ENCODE results near the gene EYA4.

Gene EYA4

GRCh38 chr6:133547136-133547535 lies 306.0 kb downstream of the EYA4 start:
- DNase-seq (ENCODE audit: low read depth, low spot score), result no peak
- H3K4me3 ChIP-seq (ENCODE audit: low read depth, low read length), result no peak overlapping the region
- no peak for TF ChIP-seq CTCF (IDR thresholded peaks at IDR 0.05; ENCODE audit: low read depth, low read length)
- in situ Hi-C loops (cut with HindIII; ENCODE audit: low sequenced_read_pairs), result no loop called here

DNA sequence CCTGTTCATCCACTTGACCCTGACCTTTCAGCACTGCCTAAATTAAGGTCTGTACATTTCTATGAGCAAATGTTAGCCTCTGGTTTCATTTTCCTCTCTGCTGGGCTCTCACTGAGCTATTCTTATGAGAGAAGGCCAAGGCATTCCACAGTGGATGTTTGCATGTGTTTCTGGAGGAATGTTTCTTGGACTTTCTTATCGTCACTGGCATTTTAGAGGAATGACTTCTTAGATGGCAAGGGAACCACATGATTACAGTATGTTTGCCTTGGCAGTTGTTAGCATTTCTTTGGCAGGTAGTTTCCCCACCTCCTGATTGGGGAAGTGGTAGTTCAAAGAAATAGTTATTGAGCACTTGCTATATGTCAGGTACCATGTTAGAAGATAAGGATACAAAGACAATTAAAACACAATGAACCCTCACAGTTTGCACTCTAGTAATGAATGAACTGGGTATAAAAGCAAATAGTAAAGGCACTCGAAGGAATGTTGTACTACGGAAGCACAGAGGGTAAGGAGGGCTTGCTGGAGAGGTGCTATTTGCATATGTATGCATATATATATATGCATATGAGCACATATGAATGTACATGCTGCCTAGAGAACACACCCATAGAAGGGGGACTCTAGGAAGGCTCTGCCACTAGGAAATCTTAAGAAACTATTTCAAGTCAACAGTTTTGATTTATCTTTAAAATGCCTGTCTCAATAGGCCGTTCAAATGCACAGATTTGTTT lies 307.4 kb downstream of the EYA4 start:
- in situ Hi-C loops (cut with HindIII; ENCODE audit: low sequenced_read_pairs), result no loop called here
- DNase-seq (ENCODE audit: low read depth, low spot score), result peak; percentile 84

DNA sequence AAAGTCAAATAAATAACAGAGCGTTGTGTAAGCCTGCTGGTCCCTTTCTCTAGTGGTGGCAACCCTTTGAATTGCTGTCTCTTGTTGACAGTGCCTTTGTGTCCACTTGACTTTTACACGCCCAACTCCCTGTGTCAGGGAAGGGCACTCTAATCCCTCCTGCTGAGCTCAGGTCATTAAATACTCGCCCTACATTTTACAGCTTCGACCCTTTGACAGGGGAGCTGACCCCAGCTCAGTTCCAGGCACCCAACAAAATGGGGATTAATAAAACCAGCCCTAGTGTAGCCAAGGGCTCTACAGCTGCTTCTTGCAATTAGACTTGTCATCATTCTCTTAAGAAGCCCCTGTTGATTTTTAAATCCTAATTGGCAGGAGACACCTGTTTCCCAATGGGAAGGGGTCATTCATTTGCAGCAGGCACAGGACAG lies 308.2 kb downstream of the EYA4 start:
- in situ Hi-C loops (cut with HindIII; ENCODE audit: low sequenced_read_pairs), result no loop called here
- TF ChIP-seq CTCF (IDR thresholded peaks at IDR 0.05; ENCODE audit: low read depth, low read length), result no peak
- no peak for DNase-seq (ENCODE audit: low read depth, low spot score)
- H3K4me3 ChIP-seq (ENCODE audit: low read depth, low read length), result no peak overlapping the region

More for the DNA sequence above, 307.4 kb downstream of the EYA4 start:
- no peak for TF ChIP-seq CTCF (IDR thresholded peaks at IDR 0.05; ENCODE audit: low read depth, low read length)
- no peak overlapping the region for H3K4me3 ChIP-seq (ENCODE audit: low read depth, low read length)

GRCh38 chr6:133550026-133550425 lies 308.9 kb downstream of the EYA4 start:
- in situ Hi-C loops (cut with HindIII; ENCODE audit: low sequenced_read_pairs), result no loop called here
- TF ChIP-seq CTCF (IDR thresholded peaks at IDR 0.05; ENCODE audit: low read depth, low read length), result no peak
- no peak overlapping the region for H3K4me3 ChIP-seq (ENCODE audit: low read depth, low read length)
- no peak for DNase-seq (ENCODE audit: low read depth, low spot score)

DNA sequence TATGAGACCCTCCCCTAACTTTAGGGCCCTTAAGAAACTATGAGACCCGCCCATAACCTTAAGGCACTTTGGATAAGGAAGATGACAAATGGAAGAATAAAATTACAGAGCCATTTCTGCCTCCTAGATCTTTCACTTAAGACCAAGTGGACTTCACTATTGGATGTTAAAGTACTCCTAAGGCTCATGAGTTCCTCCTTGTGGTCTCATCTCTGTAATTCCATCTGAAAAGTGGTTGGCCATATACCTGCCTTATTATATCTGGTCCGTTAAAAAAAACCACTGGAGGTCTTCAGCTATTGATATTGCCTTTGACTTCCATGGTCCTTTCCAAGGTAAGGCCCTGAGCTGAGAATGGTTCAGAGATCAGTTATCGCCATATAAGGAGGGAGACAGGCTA lies 310.3 kb downstream of the EYA4 start:
- in situ Hi-C loops (cut with HindIII; ENCODE audit: low sequenced_read_pairs), result no loop called here
- no peak for DNase-seq (ENCODE audit: low read depth, low spot score)
- peak; percentile 22 for TF ChIP-seq CTCF (IDR thresholded peaks at IDR 0.05; ENCODE audit: low read depth, low read length)
- H3K4me3 ChIP-seq (ENCODE audit: low read depth, low read length), result no peak overlapping the region

DNA sequence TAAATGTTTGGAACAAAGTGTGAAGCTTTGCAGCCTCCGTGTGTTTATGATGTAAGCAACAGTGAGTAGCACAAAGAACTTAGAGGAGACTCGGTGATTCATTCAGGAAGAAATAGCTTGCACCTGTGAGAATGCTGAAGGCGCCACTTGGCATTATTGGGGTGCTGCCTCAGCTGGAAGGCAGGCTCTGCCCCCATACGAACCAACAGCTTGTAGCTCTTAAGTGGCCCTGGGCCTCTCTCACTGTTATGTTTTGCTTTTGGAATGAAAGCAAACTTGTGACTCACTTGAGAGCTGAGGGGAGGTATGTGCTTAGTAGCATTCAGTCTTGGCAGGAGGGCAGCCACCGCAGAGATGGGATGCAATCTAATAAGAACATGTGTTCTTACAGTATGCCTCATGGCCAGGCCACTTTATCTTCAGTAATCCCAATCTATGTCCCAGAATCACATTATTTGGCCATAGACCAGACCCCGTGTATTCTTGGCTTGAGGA lies 310.7 kb downstream of the EYA4 start:
- DNase-seq (ENCODE audit: low read depth, low spot score), result peak; percentile 99
- no peak for TF ChIP-seq CTCF (IDR thresholded peaks at IDR 0.05; ENCODE audit: low read depth, low read length)
- in situ Hi-C loops (cut with HindIII; ENCODE audit: low sequenced_read_pairs), result no loop called here
- no peak overlapping the region for H3K4me3 ChIP-seq (ENCODE audit: low read depth, low read length)
